Liver (tissue), 3 donors: Measurements from ENCODE around the gene RBMX.

ENCODE experiments used
- CTCF ChIP-seq: fragments of 150-350 bp; IDR thresholded peaks from 2 replicates; pipeline ENCODE4 v1.5.1; 2017; ENCODE audit warnings: improper control_type of control experiment, low read depth, low read length; ENCODE audit not compliant: missing input control
- FOXA1 ChIP-seq: IDR thresholded peaks from 2 replicates; pipeline ENCODE4 v1.6.1; 2016; ENCODE audit warnings: antibody characterized with exemption
- GABPA ChIP-seq, 2 donors: IDR thresholded peaks in 1 of 2; conservative IDR thresholded peaks in 1 of 2; 2 replicates each; pipeline ENCODE4 v1.6.1; 2016; ENCODE audit warnings: antibody characterized with exemption in 2 of 2, mild to moderate bottlenecking in 1 of 2, moderate library complexity in 1 of 2
- JUND ChIP-seq, 2 donors: IDR thresholded peaks; 2 replicates each; pipeline ENCODE4 v1.6.1; 2016; ENCODE audit warnings: antibody characterized with exemption in 2 of 2
- MAX ChIP-seq: IDR thresholded peaks from 2 replicates; pipeline ENCODE4 v1.6.1; 2016; ENCODE audit warnings: antibody characterized with exemption
- RAD21 ChIP-seq, 2 donors: IDR thresholded peaks; 2 replicates each; pipeline ENCODE4 v1.6.1; 2016; ENCODE audit warnings: antibody characterized with exemption in 2 of 2, mild to moderate bottlenecking in 2 of 2
- REST ChIP-seq: IDR thresholded peaks from 2 replicates; pipeline ENCODE4 v1.6.1; 2016; ENCODE audit warnings: antibody characterized with exemption, mild to moderate bottlenecking
- YY1 ChIP-seq: IDR thresholded peaks from 2 replicates; pipeline ENCODE4 v1.6.1; 2016; ENCODE audit warnings: antibody characterized with exemption, mild to moderate bottlenecking
- TF ChIP-seq, protein P1 (sequence below): IDR thresholded peaks from 2 replicates; pipeline ENCODE4 v1.6.1; 2016; ENCODE audit warnings: antibody characterized with exemption
- donor health status: healthy.
- donor health status: healthy.

- no peak for TF ChIP-seq CTCF
- TF ChIP-seq, protein P1, sequence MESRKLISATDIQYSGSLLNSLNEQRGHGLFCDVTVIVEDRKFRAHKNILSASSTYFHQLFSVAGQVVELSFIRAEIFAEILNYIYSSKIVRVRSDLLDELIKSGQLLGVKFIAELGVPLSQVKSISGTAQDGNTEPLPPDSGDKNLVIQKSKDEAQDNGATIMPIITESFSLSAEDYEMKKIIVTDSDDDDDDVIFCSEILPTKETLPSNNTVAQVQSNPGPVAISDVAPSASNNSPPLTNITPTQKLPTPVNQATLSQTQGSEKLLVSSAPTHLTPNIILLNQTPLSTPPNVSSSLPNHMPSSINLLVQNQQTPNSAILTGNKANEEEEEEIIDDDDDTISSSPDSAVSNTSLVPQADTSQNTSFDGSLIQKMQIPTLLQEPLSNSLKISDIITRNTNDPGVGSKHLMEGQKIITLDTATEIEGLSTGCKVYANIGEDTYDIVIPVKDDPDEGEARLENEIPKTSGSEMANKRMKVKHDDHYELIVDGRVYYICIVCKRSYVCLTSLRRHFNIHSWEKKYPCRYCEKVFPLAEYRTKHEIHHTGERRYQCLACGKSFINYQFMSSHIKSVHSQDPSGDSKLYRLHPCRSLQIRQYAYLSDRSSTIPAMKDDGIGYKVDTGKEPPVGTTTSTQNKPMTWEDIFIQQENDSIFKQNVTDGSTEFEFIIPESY, result no peak
- TF ChIP-seq JUND (IDR thresholded peaks at IDR 0.05), result no peak
- no peak for TF ChIP-seq RAD21 (IDR thresholded peaks at IDR 0.05)
- no peak for TF ChIP-seq YY1
- TF ChIP-seq REST, result no peak
- no peak for TF ChIP-seq GABPA (IDR thresholded peaks at IDR 0.05 in 1 of 2, conservative IDR thresholded peaks at IDR 0.05 in 1 of 2)
- TF ChIP-seq FOXA1, result no peak
- TF ChIP-seq MAX, result no peak
These were observed 2.1 kb downstream of the RBMX start for GRCh38 chrX:136878423-136878822.
